GM12891 (cell line): Measurements from ENCODE around the gene RAD23A.

Source experiments
- POLR2A ChIP-seq: IDR thresholded peaks from 2 replicates; pipeline ENCODE4 v1.6.1; 2011; ENCODE audit warnings: low read depth, low read length, control low read depth
- POLR2AphosphoS5 ChIP-seq: IDR thresholded peaks from 2 replicates; pipeline ENCODE4 v1.6.1; 2011; ENCODE audit warnings: low read depth, low read length, control low read depth

- TF ChIP-seq POLR2A: no peak
- no peak for TF ChIP-seq POLR2AphosphoS5
These were observed 49.2 kb upstream of the RAD23A start for GRCh38 chr19:12896460-12896859.
